H54 (cell line): Measurements from ENCODE around the gene JAKMIP2.

Experiments
- DNase-seq: peaks from one replicate; pipeline ENCODE4 v3.0.0; 2011; ENCODE audit warnings: low spot score, mixed read lengths; ENCODE audit not compliant: insufficient read length
- FAIRE-seq: peaks from 3 replicates; lab custom pipeline; 2011; peaks lifted over from hg19 to GRCh38; lab: Jason Lieb, UNC
- POLR2A ChIP-seq: IDR thresholded peaks from 2 replicates; pipeline ENCODE4 v1.6.1; 2011; ENCODE audit warnings: low read depth, mild to moderate bottlenecking, low read length

The JAKMIP2 gene

DNA sequence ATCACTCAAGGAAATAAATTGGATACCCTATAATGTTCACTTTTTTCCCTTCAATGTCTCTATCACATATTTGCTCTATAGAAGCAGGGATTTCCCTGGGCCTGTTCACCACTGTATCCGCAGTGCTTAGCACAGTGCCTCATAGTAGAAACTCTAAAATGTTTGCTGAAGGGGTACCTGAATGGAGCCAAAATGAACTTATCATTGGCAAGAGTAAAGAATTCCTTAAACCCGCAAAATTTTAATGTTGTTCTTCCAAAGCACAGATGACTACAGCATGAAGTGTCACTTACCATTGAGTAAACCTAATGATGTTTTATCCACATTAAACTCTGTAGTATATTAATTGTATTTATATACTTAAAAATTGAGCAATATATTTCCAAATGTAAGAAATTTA, 96.1 kb downstream of the JAKMIP2 start:
- no peak for TF ChIP-seq POLR2A
- FAIRE-seq (no peak), DNase-seq (no peak)

DNA sequence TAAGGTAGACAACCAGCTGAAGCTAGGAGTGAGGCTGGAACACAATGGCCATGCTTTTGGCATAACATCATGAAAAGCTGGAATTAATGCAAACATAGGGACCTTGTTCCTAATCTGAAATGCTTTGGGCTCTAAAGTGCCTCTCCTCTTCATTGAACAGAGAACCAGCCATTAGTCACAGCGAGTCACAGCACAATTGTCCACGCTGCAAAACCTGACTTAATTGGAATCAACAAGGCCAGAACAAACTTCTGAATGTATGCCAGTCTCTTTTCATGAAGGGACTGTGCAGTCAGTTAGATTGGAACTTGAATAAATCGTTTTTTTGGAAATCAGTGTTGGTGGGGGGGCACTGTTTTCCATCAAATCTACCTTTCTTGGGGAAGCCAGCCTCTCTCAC, 96.5 kb downstream of the JAKMIP2 start:
- DNase-seq: no peak
- no peak for FAIRE-seq
- no peak for TF ChIP-seq POLR2A

DNA sequence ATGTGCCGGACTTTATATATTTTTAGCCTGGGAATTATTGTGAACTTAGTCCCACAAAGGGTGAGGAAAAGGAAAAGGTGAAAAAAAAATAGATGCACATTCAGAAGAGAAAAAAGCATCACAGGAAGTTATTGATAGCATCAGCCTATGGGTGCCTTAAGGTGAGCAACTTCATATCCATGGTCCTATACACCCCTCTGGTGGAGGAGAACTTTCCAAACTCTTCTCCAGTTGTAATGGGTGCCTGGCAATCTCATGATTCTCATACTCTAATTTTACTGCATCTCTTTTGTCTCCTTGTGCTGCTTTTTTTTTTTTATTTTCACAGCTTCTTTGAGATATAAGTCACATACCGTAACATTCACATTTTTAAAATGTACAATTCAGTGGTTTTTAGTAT, 107.4 kb downstream of the JAKMIP2 start:
- TF ChIP-seq POLR2A: no peak
- DNase-seq (no peak), FAIRE-seq (no peak)

DNA sequence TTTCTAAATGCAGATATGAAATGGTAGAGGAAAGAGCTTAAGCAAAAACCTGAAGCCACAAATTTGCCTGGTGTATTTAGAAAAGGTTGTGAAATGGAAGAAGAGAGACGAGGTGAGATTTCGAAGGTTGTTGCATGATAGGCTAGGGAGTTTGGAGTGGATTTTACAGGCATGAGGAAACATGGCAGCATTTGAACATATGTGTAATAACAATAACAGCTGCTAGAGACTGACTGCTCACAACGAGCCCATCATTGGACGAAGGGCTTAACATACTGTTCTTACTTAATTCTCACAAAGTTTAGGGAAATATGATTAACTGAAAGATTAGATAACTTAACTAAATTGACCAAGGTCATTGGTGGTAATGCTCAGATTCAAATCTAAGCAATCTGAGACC, 108.1 kb downstream of the JAKMIP2 start:
- FAIRE-seq (no peak), DNase-seq (no peak)
- no peak for TF ChIP-seq POLR2A

DNA sequence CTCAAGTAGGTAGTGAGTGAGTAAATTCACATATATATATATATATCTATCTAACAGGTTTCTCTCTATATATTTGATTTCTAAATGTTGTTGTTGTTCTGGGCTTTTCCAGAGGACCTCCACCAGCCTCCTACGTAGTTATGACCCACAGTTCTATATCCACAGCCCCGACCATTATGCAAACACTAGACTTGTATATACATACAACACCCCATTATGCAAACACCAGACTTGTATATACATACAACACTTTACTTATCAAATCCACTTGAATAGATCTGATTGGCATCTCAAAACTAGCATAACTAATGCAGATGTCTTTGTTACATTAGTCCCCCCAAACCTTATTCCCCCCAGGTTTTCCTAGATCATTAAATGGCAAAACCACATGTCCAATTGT, 108.7 kb downstream of the JAKMIP2 start:
- no peak for TF ChIP-seq POLR2A
- DNase-seq: no peak
- no peak for FAIRE-seq

GRCh38 chr5:147673266-147673665, 109.3 kb downstream of the JAKMIP2 start:
- DNase-seq (no peak), FAIRE-seq (no peak)
- no peak for TF ChIP-seq POLR2A

- FAIRE-seq (no peak), DNase-seq (no peak)
- TF ChIP-seq POLR2A: no peak
Observed at GRCh38 chr5:147671365-147671764, 111.2 kb downstream of the JAKMIP2 start.

DNA sequence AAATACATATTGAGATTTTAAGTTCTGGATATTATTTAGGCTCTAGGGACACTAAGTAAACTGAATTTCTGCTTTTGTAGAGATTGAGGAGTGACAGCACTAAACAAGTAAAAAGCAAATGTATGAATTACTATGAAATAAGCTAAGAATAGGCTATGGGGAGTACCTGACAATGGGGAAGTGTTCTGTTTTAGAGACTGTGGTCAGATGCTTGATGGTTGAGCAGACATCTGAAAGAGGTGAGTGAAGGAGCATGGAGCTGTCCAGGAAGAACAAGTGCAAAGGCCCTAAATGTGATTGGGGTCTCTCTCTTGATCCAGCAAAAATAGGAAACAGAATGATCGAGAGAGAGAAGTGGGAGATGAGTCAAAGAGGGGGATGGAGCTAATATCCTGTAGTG, 111.7 kb downstream of the JAKMIP2 start:
- no peak for FAIRE-seq
- no peak for DNase-seq
- no peak for TF ChIP-seq POLR2A

DNA sequence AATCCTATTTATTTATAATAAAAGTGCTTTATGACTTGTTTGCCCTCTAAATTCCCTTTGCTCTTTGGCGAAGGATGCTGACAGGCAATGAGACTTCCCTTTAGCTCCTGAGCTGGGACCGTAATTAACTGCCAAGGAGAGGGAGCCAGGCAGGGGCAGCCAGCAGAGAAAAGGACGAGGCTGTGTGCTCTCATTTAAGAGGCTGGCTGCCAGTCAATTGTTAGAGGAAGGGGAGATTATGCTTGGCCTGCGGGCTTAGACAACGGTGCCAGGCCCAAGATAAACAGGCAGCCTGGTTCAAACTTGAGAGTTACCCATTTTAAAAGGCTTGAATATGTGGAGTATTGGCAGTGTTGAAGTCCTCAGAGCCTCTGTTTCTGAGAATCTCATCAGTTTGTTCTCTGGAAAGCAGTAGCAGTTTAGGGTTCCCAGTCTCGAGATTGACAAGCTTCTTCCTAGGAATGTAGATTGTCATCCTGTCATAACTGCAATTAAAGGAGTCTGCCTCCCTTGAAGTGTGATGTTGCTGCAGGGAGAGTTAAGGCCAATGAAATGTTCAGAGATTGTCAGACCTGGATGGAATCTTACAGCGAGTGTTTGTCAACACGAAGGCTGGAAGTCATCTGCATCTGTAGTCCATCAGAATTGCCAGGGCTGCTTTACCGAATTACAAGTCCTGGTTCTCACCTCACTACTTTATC, 113.2 kb downstream of the JAKMIP2 start:
- DNase-seq: no peak
- FAIRE-seq: no peak
- no peak for TF ChIP-seq POLR2A

DNA sequence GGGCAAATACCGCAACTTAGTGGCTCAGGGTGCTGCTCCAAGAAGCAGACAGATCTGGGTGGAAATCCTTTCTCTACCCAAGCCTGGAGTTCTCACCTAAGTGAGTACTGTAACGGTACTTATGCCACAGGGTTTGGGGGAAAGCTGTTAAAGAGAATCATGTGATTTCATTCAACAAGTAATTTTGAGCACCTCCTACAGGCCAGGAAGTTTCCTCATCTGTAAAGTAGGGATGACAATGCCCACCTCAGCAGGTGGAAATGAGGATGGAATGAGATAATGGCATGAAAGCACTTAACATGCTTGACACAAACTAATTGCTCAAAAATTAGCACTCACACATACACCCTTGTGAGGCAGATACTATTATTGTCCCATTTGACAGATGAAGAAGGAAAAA, 114.1 kb downstream of the JAKMIP2 start:
- no peak for TF ChIP-seq POLR2A
- FAIRE-seq (no peak), DNase-seq (no peak)

GRCh38 chr5:147667363-147667762, 115.2 kb downstream of the JAKMIP2 start:
- FAIRE-seq (no peak), DNase-seq (no peak)
- TF ChIP-seq POLR2A: no peak

DNA sequence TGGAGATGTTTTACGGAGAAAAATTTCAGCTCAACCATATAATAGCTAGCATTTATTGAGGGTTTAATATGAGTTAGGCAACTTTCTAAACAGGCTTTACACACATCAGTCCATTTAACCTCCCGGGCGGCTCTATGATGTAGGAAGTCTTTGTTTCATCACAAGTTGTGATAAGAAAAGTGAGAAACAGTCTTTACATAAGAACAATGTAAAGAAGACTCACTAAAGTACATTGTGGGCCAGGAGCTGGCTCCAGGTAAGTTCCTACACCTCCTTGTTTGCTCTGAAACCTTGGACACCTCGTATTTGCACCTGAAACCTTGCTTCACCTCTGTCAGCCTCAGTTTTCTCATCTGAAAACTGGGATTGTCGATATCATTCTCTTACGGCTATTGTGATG, 116.1 kb downstream of the JAKMIP2 start:
- FAIRE-seq (no peak), DNase-seq (no peak)

GRCh38 chr5:147661541-147661940, 121.0 kb downstream of the JAKMIP2 start:
- DNase-seq (no peak), FAIRE-seq (no peak)
- TF ChIP-seq POLR2A: no peak

More for the DNA sequence above, 116.1 kb downstream of the JAKMIP2 start:
- TF ChIP-seq POLR2A: no peak

DNA sequence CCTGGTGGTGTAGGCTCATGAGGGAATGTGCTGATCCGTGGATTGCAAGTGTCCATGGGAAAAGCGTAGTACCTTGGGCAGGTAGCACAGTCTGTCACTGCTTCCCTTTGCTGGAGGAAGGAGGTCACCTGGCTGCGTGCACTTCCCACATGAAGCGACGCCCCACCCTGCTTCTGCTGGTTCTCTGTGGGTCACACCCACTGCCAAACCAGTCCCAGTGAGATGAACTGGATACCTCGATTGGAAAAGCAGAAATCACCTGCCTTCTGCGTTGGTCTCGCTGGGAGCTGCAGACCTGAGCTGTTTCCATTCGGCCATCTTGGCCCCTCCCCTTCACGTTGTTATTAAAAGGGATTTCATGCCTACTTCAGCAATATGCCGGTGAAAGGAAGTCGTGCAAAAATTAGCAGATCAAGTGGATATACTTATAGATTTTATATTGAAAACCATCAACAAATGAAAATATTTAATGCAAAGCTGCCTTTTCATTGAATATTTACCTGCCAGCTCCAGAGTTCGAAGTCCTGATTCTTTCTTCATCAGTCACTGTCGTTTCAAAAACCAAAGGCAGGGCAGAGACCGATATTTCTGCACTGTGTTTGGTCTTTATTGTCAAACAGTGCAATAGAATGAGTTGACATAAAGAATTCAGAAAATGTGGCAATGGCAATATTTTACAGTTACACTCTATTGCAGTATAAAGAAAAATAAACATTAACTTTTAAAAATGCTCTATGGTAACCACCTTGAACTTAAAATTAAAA, 123.2 kb downstream of the JAKMIP2 start:
- DNase-seq (no peak), FAIRE-seq (no peak)
- no peak for TF ChIP-seq POLR2A
